Vagina (tissue), 2 donors: ENCODE measurements around the gene DDX54.
"Not testable (repeated sequence)": the region's sequence is repeated elsewhere in the genome, so short reads cannot be mapped to it uniquely, and the experiment has no call there.

Source experiments
- POLR2A ChIP-seq, 2 donors: fragments of 450-650 bp; IDR thresholded peaks; one replicate each; pipeline ENCODE4 v1.6.1; 2017; ENCODE audit warnings: antibody characterized with exemption in 2 of 2, mild to moderate bottlenecking in 2 of 2, moderate library complexity in 2 of 2
- POLR2AphosphoS5 ChIP-seq, 2 donors: sonication (generic); formaldehyde crosslinking; IDR thresholded peaks; one replicate each; pipeline ENCODE4 v1.9.0; 2017; ENCODE audit warnings: antibody characterized with exemption in 2 of 2, mild to moderate bottlenecking in 2 of 2, low read depth in 1 of 2; ENCODE audit not compliant: insufficient read depth in 1 of 2
- TF ChIP-seq, protein P1 (sequence below), 3 experiments: fragments of 450-650 bp in 2 of 3; fragments of 200-600 bp in 1 of 3; sonication (generic) in 1 of 3; IDR thresholded peaks; one replicate each; pipeline ENCODE4 v1.5.1; 2017 to 2019; ENCODE audit warnings: antibody characterized with exemption in 3 of 3, mild to moderate bottlenecking in 2 of 3, moderate library complexity in 2 of 3

GRCh38 chr12:113141716-113142115 lies 43.6 kb downstream of the DDX54 start:
- TF ChIP-seq, protein P1, sequence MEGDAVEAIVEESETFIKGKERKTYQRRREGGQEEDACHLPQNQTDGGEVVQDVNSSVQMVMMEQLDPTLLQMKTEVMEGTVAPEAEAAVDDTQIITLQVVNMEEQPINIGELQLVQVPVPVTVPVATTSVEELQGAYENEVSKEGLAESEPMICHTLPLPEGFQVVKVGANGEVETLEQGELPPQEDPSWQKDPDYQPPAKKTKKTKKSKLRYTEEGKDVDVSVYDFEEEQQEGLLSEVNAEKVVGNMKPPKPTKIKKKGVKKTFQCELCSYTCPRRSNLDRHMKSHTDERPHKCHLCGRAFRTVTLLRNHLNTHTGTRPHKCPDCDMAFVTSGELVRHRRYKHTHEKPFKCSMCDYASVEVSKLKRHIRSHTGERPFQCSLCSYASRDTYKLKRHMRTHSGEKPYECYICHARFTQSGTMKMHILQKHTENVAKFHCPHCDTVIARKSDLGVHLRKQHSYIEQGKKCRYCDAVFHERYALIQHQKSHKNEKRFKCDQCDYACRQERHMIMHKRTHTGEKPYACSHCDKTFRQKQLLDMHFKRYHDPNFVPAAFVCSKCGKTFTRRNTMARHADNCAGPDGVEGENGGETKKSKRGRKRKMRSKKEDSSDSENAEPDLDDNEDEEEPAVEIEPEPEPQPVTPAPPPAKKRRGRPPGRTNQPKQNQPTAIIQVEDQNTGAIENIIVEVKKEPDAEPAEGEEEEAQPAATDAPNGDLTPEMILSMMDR (IDR thresholded peaks at IDR 0.05), result not testable (repeated sequence)
- TF ChIP-seq POLR2AphosphoS5 (IDR thresholded peaks at IDR 0.05; ENCODE audit: insufficient read depth in 1 of 2, low read depth in 1 of 2); POLR2A (IDR thresholded peaks at IDR 0.05): not testable (repeated sequence)
